ENCODE data around the gene EFL1.

EFL1 gene

DNA sequence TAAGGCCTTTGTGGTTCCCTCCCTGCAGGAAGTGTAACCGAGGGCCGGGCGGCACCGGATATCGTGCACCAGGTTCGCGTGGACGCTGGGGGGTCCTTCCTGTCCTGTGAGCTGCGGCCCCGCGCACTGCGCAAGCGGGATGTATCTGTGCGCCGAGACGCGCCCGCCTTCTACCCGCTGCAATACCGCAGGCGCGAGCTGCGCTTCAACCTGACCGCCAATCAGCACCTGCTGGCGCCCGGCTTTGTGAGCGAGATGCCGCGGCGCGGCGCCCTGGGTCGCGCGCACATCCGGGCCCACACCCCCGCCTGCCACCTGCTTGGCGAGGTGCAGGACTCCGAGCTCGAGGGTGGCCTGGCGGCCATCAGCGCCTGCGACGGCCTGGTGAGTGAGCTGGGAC is 36.0 kb upstream of the EFL1 start:
- Histone ChIP-seq H3K36me3 (ENCODE audit: insufficient read depth, low read length) (no peaks in the 10 kb centered on the region), H3K4me3 (ENCODE audit: low read depth, low read length, poor library complexity, severe bottlenecking) (peak overlapping the region; percentile 11), H3K9ac (ENCODE audit: low read length) (no peak overlapping the region), H3K4me1 (ENCODE audit: insufficient read depth, low read length, severe bottlenecking) (no peaks in the 10 kb centered on the region), H2AFZ (ENCODE audit: low read length) (no peak overlapping the region), H3K27ac (ENCODE audit: low read depth, low read length, poor library complexity, severe bottlenecking) (no peak overlapping the region), H3K27me3 (ENCODE audit: insufficient read depth, low read length) (no peaks in the 10 kb centered on the region), H3K9me3 (ENCODE audit: low read length) (no peaks in the 10 kb centered on the region), H3K9me2 (ENCODE audit: low read depth, low read length) (no peaks in the 10 kb centered on the region), H3K79me2 (ENCODE audit: insufficient read depth, low read length) (no peaks in the 10 kb centered on the region), H4K20me1 (ENCODE audit: insufficient read depth, low read length) (no peaks in the 10 kb centered on the region), H3K4me2 (ENCODE audit: low read length) (peak overlapping the region; percentile 51; the same call in 1 of the 2 replicates), H3F3A (ENCODE audit: insufficient read depth, low read length) (no peaks in the 10 kb centered on the region)
- TF ChIP-seq, protein P1, sequence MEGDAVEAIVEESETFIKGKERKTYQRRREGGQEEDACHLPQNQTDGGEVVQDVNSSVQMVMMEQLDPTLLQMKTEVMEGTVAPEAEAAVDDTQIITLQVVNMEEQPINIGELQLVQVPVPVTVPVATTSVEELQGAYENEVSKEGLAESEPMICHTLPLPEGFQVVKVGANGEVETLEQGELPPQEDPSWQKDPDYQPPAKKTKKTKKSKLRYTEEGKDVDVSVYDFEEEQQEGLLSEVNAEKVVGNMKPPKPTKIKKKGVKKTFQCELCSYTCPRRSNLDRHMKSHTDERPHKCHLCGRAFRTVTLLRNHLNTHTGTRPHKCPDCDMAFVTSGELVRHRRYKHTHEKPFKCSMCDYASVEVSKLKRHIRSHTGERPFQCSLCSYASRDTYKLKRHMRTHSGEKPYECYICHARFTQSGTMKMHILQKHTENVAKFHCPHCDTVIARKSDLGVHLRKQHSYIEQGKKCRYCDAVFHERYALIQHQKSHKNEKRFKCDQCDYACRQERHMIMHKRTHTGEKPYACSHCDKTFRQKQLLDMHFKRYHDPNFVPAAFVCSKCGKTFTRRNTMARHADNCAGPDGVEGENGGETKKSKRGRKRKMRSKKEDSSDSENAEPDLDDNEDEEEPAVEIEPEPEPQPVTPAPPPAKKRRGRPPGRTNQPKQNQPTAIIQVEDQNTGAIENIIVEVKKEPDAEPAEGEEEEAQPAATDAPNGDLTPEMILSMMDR (IDR thresholded peaks at IDR 0.05; ENCODE audit: low read length) = no peak
- no peak for TF ChIP-seq EZH2 (IDR thresholded peaks at IDR 0.05; ENCODE audit: borderline replicate concordance, low read length)

- H3K27ac ChIP-seq (ENCODE audit: low read depth, low read length, poor library complexity, severe bottlenecking) = no peak overlapping the region
- no peaks in the 10 kb centered on the region for H3F3A ChIP-seq (ENCODE audit: insufficient read depth, low read length)
- no peaks in the 10 kb centered on the region for H4K20me1 ChIP-seq (ENCODE audit: insufficient read depth, low read length)
- peak overlapping the region; percentile 11 for H3K4me3 ChIP-seq (ENCODE audit: low read depth, low read length, poor library complexity, severe bottlenecking)
- no peaks in the 10 kb centered on the region for H3K27me3 ChIP-seq (ENCODE audit: insufficient read depth, low read length)
- H2AFZ ChIP-seq (ENCODE audit: low read length) = no peak overlapping the region
- H3K9ac ChIP-seq (ENCODE audit: low read length) = no peak overlapping the region
- no peaks in the 10 kb centered on the region for H3K9me2 ChIP-seq (ENCODE audit: low read depth, low read length)
- no peaks in the 10 kb centered on the region for H3K9me3 ChIP-seq (ENCODE audit: low read length)
- no peaks in the 10 kb centered on the region for H3K36me3 ChIP-seq (ENCODE audit: insufficient read depth, low read length)
- no peaks in the 10 kb centered on the region for H3K4me1 ChIP-seq (ENCODE audit: insufficient read depth, low read length, severe bottlenecking)
- TF ChIP-seq, protein P1 (IDR thresholded peaks at IDR 0.05; ENCODE audit: low read length) = no peak
- no peak for TF ChIP-seq EZH2 (IDR thresholded peaks at IDR 0.05; ENCODE audit: borderline replicate concordance, low read length)
- H3K4me2 ChIP-seq (ENCODE audit: low read length) = peak overlapping the region; percentile 51; the same call in 1 of the 2 replicates
- no peaks in the 10 kb centered on the region for H3K79me2 ChIP-seq (ENCODE audit: insufficient read depth, low read length)
These were observed 35.5 kb upstream of the EFL1 start for GRCh38 chr15:82298032-82298431.

GRCh38 chr15:82297546-82297945 is 35.0 kb upstream of the EFL1 start:
- no peaks in the 10 kb centered on the region for H3F3A ChIP-seq (ENCODE audit: insufficient read depth, low read length)
- TF ChIP-seq EZH2 (IDR thresholded peaks at IDR 0.05; ENCODE audit: borderline replicate concordance, low read length) = no peak
- TF ChIP-seq, protein P1 (IDR thresholded peaks at IDR 0.05; ENCODE audit: low read length) = no peak
- no peaks in the 10 kb centered on the region for H3K9me3 ChIP-seq (ENCODE audit: low read length)
- no peak overlapping the region for H3K9ac ChIP-seq (ENCODE audit: low read length)
- H3K36me3 ChIP-seq (ENCODE audit: insufficient read depth, low read length) = no peaks in the 10 kb centered on the region
- no peaks in the 10 kb centered on the region for H3K9me2 ChIP-seq (ENCODE audit: low read depth, low read length)
- H3K79me2 ChIP-seq (ENCODE audit: insufficient read depth, low read length) = no peaks in the 10 kb centered on the region
- no peak overlapping the region for H3K4me3 ChIP-seq (ENCODE audit: low read depth, low read length, poor library complexity, severe bottlenecking)
- no peak overlapping the region for H3K4me2 ChIP-seq (ENCODE audit: low read length)
- H3K27me3 ChIP-seq (ENCODE audit: insufficient read depth, low read length) = no peaks in the 10 kb centered on the region
- no peaks in the 10 kb centered on the region for H4K20me1 ChIP-seq (ENCODE audit: insufficient read depth, low read length)
- no peak overlapping the region for H3K27ac ChIP-seq (ENCODE audit: low read depth, low read length, poor library complexity, severe bottlenecking)
- H2AFZ ChIP-seq (ENCODE audit: low read length) = no peak overlapping the region
- H3K4me1 ChIP-seq (ENCODE audit: insufficient read depth, low read length, severe bottlenecking) = no peaks in the 10 kb centered on the region

Measured in OCI-LY1 (cell line).